SK-N-SH (cell line): ENCODE results near the gene NLGN1. TPM values are rescaled to one million over a fixed set of nuclear protein-coding genes. Genes with fewer than 3 reads are reported as not detected.

Experiments
- CTCF ChIA-PET: fragments of 300-600, 350-600 bp; formaldehyde crosslinking; extraction: SDS; loops from one replicate; lab custom pipeline; 2021; lab: Yijun Ruan, JAX
- POLR2A ChIA-PET: fragments of 350-600 bp; sonication (Branson Sonifier 250); formaldehyde crosslinking; extraction: SDS; loops from one replicate; lab custom pipeline; 2020; ENCODE audit warnings: antibody characterized with exemption, inconsistent platforms; lab: Yijun Ruan, JAX
- DNase-seq: peaks from one replicate; pipeline ENCODE4 v3.0.0; 2012
- H2AFZ ChIP-seq: fragments of 200-600 bp; sonication (generic); 2 replicates; pipeline ENCODE4 v1.8.1; 2016; ENCODE audit warnings: antibody characterized with exemption, mild to moderate bottlenecking, low read depth
- H3F3A ChIP-seq: fragments of 200-600 bp; sonication (generic); replicated peaks from 2 replicates; pipeline ENCODE3; 2016; ENCODE audit warnings: antibody characterized with exemption, mild to moderate bottlenecking; ENCODE audit not compliant: insufficient read depth
- H3K27ac ChIP-seq, 2 experiments: fragments of 200-500 bp in 1 of 2; fragments of 200-600 bp in 1 of 2; sonication (Bioruptor generic) in 1 of 2; sonication (generic), shearing (Covaris generic) in 1 of 2; 2 replicates each; pipeline versions ENCODE4 v1.5.1 to v1.6.1; 2014 to 2016; ENCODE audit warnings: low read depth in 2 of 2, inconsistent platforms in 1 of 2, low read length in 1 of 2, mild to moderate bottlenecking in 1 of 2, mixed read lengths in 1 of 2
- H3K27me3 ChIP-seq: fragments of 200-600 bp; sonication (generic), shearing (Covaris generic); 2 replicates; pipeline ENCODE4 v1.6.1; 2016; ENCODE audit warnings: mixed run types; ENCODE audit not compliant: insufficient read depth
- H3K36me3 ChIP-seq, 2 experiments: fragments of 200-500 bp in 1 of 2; fragments of 200-600 bp in 1 of 2; sonication (Bioruptor generic) in 1 of 2; sonication (generic) in 1 of 2; replicated peaks in 1 of 2; 2 replicates each; pipeline versions ENCODE3 to v1.5.1; 2014 to 2016; ENCODE audit warnings: low read length in 1 of 2, mild to moderate bottlenecking in 1 of 2; ENCODE audit not compliant: insufficient read depth in 2 of 2, control insufficient read depth in 1 of 2
- H3K4me1 ChIP-seq, 2 experiments: fragments of 200-500 bp in 1 of 2; fragments of 200-600 bp in 1 of 2; sonication (Bioruptor generic) in 1 of 2; sonication (generic), shearing (Covaris generic) in 1 of 2; 2 replicates each; pipeline versions ENCODE4 v1.5.1 to v1.6.1; 2014 to 2016; ENCODE audit warnings: low read depth in 1 of 2, low read length in 1 of 2, mixed run types in 1 of 2; ENCODE audit not compliant: insufficient read depth in 2 of 2, control insufficient read depth in 1 of 2
- H3K4me2 ChIP-seq: fragments of 200-600 bp; sonication (generic), shearing (Covaris generic); 2 replicates; pipeline ENCODE4 v1.6.1; 2017; ENCODE audit warnings: mixed run types
- H3K4me3 ChIP-seq, 2 experiments: fragments of 200-500 bp in 1 of 2; fragments of 200-600 bp in 1 of 2; sonication (Bioruptor generic) in 1 of 2; sonication (generic), shearing (Covaris generic) in 1 of 2; 2 replicates each; pipeline versions ENCODE4 v1.5.1 to v1.8.1; 2014 to 2016; ENCODE audit warnings: low read depth in 2 of 2, inconsistent platforms in 1 of 2, low read length in 1 of 2, mild to moderate bottlenecking in 1 of 2, mixed read lengths in 1 of 2, moderate library complexity in 1 of 2
- H3K79me2 ChIP-seq: fragments of 200-600 bp; sonication (generic); 2 replicates; pipeline ENCODE4 v1.8.1; 2017; ENCODE audit warnings: mild to moderate bottlenecking; ENCODE audit not compliant: insufficient read depth
- H3K9ac ChIP-seq: fragments of 200-600 bp; sonication (generic); 2 replicates; pipeline ENCODE4 v1.6.1; 2017; ENCODE audit warnings: mixed run types
- H3K9me2 ChIP-seq: fragments of 200-600 bp; sonication (generic); 2 replicates; pipeline ENCODE4 v1.6.1; 2017; ENCODE audit warnings: mixed run types
- H3K9me3 ChIP-seq: fragments of 200-600 bp; sonication (generic); 2 replicates; pipeline ENCODE4 v1.6.1; 2017; ENCODE audit warnings: mixed run types, mild to moderate bottlenecking, moderate library complexity
- H4K20me1 ChIP-seq: fragments of 200-600 bp; sonication (generic); 2 replicates; pipeline ENCODE4 v1.6.1; 2017; ENCODE audit warnings: mild to moderate bottlenecking, mixed run types; ENCODE audit not compliant: insufficient read depth
- RXRA ChIP-seq: IDR thresholded peaks from 2 replicates; pipeline ENCODE4 v1.4.0; 2012; ENCODE audit warnings: low read depth, mild to moderate bottlenecking, borderline replicate concordance
- polyA plus RNA-seq, 3 experiments: library from polyadenylated mRNA; depleted of rRNA; stranded (reverse); fragments of >200 nt; gene quantifications; 2 replicates each; pipeline ENCODE4 v1.2.3, GENCODE V29; 2012
- small RNA-seq, 7 experiments: library from RNA; depleted of rRNA; stranded (forward); fragments of <200 nt; gene quantifications; one replicate each; pipeline ENCODE3, GENCODE V24; 2012

NLGN1 gene
- polyA plus RNA-seq, 1 of the 3 experiments (the other 2 are of a cell fraction): 1.5 TPM

DNA sequence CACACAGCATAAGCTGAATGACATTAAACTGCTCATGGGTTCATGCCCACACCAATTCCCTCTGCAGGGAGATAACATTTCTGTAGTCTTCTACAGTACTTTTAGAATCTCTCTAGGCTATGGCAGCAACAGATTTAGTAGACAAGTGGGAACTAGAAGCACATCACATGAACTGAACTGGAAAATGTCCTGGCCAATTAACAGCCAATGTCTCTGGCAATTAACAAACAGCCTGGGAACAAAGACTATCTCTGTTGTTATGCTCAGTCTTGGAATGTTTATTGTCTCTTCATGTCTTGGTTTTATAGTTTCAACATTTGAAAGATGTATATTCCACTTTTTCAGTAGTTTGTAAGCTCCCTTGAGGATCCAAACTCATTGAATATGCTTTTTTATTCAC is 938.4 kb downstream of the NLGN1 start:
- no peak overlapping the region for H3K27ac ChIP-seq
- TF ChIP-seq RXRA: no peak
- TF ChIP-seq, all 33 proteins: peak for 0
- H3K4me2 ChIP-seq: no peak overlapping the region
- H4K20me1 ChIP-seq: no peaks in the 10 kb centered on the region
- H3K9me2 ChIP-seq: no peaks in the 10 kb centered on the region
- POLR2A ChIA-PET: no interaction called here
- no peak for DNase-seq
- no peaks in the 10 kb centered on the region for H3K4me1 ChIP-seq
- H3K9me3 ChIP-seq: no peaks in the 10 kb centered on the region
- no peaks in the 10 kb centered on the region for H3F3A ChIP-seq
- H2AFZ ChIP-seq: no peak overlapping the region
- H3K79me2 ChIP-seq: no peaks in the 10 kb centered on the region
- H3K27me3 ChIP-seq: no peaks in the 10 kb centered on the region
- H3K9ac ChIP-seq: no peak overlapping the region
- no peak overlapping the region for H3K4me3 ChIP-seq
- CTCF ChIA-PET: no interaction called here
- H3K36me3 ChIP-seq: no peaks in the 10 kb centered on the region

Small RNA genes within 50 kb of the gene (small RNA-seq; reads per million reads assigned to genes)
- 0 to 0.21 (median 0) reads per million in 7 experiments for gene RN7SKP234
